Activated CD8-positive, alpha-beta memory T cell treated with anti-CD3 and anti-CD28 coated beads, Interleukin-2, amount 10 ng/mL, durations not matched to agents 7 days and 5 days (primary cell): ENCODE results near the gene TUBG2. TPM values are rescaled to one million over a fixed set of nuclear protein-coding genes. Genes with fewer than 3 reads are reported as not detected.
"Not testable (repeated sequence)": the region's sequence is repeated elsewhere in the genome, so short reads cannot be mapped to it uniquely, and the experiment has no call there.

Experiments used
- ATAC-seq: fragments of 150-1000 bp; cut with Tn5 transposase; one replicate; pipeline ENCODE4 v1.10.0; 2021; ENCODE audit warnings: moderate library complexity
- CTCF ChIA-PET: fragments of 350-600 bp; sonication (Branson Sonifier 250); formaldehyde crosslinking; loops from one replicate; lab custom pipeline; 2021; ENCODE audit warnings: antibody characterized with exemption; lab: Charles Lee
- DNase-seq: peaks from one replicate; pipeline ENCODE4 v3.0.0-alpha.2; 2020
- H3K27ac Mint-ChIP-seq: one replicate; pipeline ENCODE4 v1.8.0; 2021; ENCODE audit warnings: mild to moderate bottlenecking, mixed read lengths
- H3K27me3 Mint-ChIP-seq: one replicate; pipeline ENCODE4 v1.8.0; 2021; ENCODE audit warnings: mixed read lengths
- H3K36me3 Mint-ChIP-seq: one replicate; pipeline ENCODE4 v1.8.0; 2021; ENCODE audit warnings: mild to moderate bottlenecking, mixed read lengths
- H3K4me1 Mint-ChIP-seq: one replicate; pipeline ENCODE4 v1.8.0; 2021; ENCODE audit warnings: mixed read lengths
- H3K4me3 Mint-ChIP-seq: one replicate; pipeline ENCODE4 v1.8.0; 2021; ENCODE audit warnings: mild to moderate bottlenecking, moderate library complexity, mixed read lengths
- H3K9me3 Mint-ChIP-seq: one replicate; pipeline ENCODE4 v1.8.0; 2022; ENCODE audit warnings: low read depth, mixed read lengths
- total RNA-seq, 2 experiments: library from RNA; stranded (reverse); gene quantifications; one replicate each; pipeline ENCODE4 v1.2.3, GENCODE V29; 2021

TUBG2 gene
- total RNA-seq, 2 experiments from 2014 or later = 13.5 to 14.6 TPM

DNA sequence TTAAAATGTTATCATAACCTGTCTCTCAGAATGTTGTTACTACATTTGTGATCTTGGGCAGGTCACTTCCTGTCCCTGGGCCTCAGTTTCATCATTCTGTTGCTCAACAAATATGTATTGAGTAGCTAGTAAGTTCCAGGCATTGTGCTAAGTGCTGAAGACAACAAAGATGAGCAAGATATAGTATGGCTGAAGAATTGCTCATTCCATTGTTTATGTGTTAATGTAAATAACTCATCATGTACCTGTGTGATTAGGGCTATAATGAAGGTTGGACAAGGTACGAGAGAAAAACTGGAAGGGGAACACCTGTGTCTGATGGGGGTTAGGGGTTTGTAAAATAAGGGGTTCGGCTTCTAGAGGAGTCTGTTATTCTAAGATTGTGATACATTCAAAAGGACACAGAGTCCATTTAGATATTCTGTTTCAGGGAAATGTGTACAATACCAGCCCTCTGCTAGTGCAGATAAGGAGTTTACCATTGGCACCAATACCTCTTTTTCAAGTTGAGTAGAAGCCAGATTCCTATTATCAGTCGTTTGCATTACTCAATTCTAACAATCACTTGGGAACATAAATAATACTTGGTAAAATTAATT is 29.6 kb upstream of the TUBG2 start:
- Mint-ChIP-seq H3K36me3 (no peaks in the 10 kb centered on the region), H3K4me3 (no peak overlapping the region), H3K9me3 (no peaks in the 10 kb centered on the region), H3K27me3 (peaks cover 2% of the 10 kb centered on the region), H3K4me1 (no peaks in the 10 kb centered on the region), H3K27ac (no peak overlapping the region)
- ATAC-seq (no peak), DNase-seq (no peak)
- CTCF ChIA-PET = no interaction called here

DNA sequence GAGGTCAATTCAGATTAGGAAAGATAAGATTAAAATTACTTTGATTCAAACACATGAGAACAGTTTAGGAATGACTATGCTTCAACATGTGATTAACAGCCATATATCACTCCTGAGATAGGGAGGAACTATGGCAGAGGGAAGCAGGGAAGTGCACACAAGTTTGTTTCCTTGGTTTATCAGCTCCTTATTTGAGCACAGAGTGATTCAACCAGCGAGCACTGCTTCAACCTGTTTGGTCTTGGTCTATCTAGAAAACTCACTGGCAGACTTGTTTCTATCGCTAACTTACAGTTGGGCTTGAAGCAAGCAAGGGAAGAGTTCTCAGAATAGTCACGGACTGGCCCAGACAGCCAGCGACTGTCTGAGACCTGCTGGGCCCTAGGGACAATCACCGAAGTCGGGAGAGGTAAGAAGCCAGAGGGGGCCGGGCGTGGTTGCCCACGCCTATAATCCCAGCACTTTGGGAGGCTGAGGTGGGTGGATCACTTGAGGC is 26.1 kb upstream of the TUBG2 start:
- Mint-ChIP-seq H3K27me3 (peaks cover 2% of the 10 kb centered on the region), H3K27ac (no peak overlapping the region), H3K4me3 (no peak overlapping the region), H3K4me1 (no peaks in the 10 kb centered on the region), H3K9me3 (no peaks in the 10 kb centered on the region), H3K36me3 (no peaks in the 10 kb centered on the region)
- CTCF ChIA-PET = interaction anchor here (0.7 to 1.6 kb wide), 5 partner anchors 10 to 280 kb away, joined by 3 to 4 read pairs (median 3); no protein-coding TSS in a partner anchor
- ATAC-seq (no peak), DNase-seq (no peak)

DNA sequence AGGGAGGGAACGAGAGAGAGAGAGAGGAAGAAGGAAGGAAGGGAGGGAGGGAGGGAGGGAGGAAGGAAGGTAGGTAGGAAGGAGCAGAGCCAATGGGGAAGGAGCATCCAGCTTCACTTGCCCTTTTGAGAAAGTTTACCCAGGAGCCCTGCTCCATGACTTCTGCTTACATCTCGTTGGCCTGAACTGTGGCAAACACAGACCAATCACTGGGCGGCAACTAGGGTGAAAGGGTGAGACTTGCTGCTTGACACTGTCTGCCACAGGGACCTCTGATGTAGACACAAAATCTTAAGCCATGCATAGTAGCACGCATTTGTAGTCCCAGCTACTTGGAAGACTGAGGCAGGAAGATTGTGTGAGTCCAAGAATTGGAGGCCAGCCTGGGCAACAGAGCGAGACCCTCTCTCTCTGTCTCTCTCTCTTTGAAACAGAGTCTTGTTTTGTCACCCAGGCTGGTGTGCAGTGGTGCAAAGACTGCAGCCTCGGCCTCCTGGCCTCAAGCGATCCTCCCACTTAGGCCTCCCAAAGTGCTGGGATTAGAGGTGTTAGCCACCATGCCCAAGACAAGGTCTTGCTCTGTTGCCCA is 19.5 kb upstream of the TUBG2 start:
- no peak for DNase-seq
- Mint-ChIP-seq H3K4me1 (no peaks in the 10 kb centered on the region), H3K27me3 (peaks cover 17% of the 10 kb centered on the region), H3K27ac (no peak overlapping the region), H3K4me3 (no peak overlapping the region), H3K9me3 (no peaks in the 10 kb centered on the region), H3K36me3 (no peaks in the 10 kb centered on the region)
- CTCF ChIA-PET = no interaction called here
- no peak for ATAC-seq

GRCh38 chr17:42640121-42640520 is 19.0 kb upstream of the TUBG2 start:
- no peak overlapping the region for H3K27ac Mint-ChIP-seq
- ATAC-seq (no peak), DNase-seq (no peak)
- H3K4me1 Mint-ChIP-seq = no peaks in the 10 kb centered on the region
- no peaks in the 10 kb centered on the region for H3K36me3 Mint-ChIP-seq
- CTCF ChIA-PET = no interaction called here
- no peaks in the 10 kb centered on the region for H3K9me3 Mint-ChIP-seq
- H3K4me3 Mint-ChIP-seq = no peak overlapping the region
- peaks cover 17% of the 10 kb centered on the region for H3K27me3 Mint-ChIP-seq

DNA sequence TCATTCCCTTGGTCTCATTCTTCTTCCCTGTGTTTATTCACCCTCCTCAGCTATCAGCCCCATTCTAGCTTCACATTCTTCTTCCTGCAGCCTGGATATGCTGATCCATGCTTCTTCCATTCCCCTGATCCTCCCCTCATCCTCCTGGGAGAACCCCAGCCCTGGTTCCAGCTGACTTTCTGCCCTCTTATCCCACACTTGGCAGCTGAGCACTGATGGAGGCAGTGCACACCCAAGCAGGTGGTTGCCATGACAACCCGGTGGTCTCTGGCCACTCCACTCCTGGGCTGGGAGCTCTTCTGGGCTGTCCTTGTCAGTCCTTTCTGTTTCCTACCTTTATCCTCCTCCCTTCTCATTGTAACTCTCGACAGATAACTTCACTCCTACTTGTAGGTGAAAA is 16.7 kb upstream of the TUBG2 start:
- Mint-ChIP-seq H3K27ac (no peak overlapping the region), H3K4me1 (no peaks in the 10 kb centered on the region), H3K36me3 (no peaks in the 10 kb centered on the region), H3K9me3 (no peaks in the 10 kb centered on the region), H3K27me3 (peaks cover 27% of the 10 kb centered on the region), H3K4me3 (no peak overlapping the region)
- CTCF ChIA-PET = interaction anchor here (0.6 kb wide), 1 partner anchor 144 kb away, joined by 3 read pairs; no protein-coding TSS in a partner anchor
- DNase-seq (no peak), ATAC-seq (no peak)

GRCh38 chr17:42647778-42648177 is 11.3 kb upstream of the TUBG2 start:
- CTCF ChIA-PET = interaction anchor here (0.8 to 1.2 kb wide), 2 partner anchors 40 to 116 kb away, joined by 3 to 4 read pairs; no protein-coding TSS in a partner anchor
- no peak for ATAC-seq
- Mint-ChIP-seq H3K4me1 (peaks cover 7% of the 10 kb centered on the region), H3K27me3 (peaks cover 26% of the 10 kb centered on the region), H3K4me3 (no peak overlapping the region), H3K36me3 (no peaks in the 10 kb centered on the region), H3K27ac (no peak overlapping the region), H3K9me3 (no peaks in the 10 kb centered on the region)
- DNase-seq = no peak

GRCh38 chr17:42651392-42651791 is 7.7 kb upstream of the TUBG2 start:
- CTCF ChIA-PET = interaction anchor here (1.4 kb wide), 1 partner anchor 28 kb away, joined by 3 read pairs; no protein-coding TSS in a partner anchor
- no peaks in the 10 kb centered on the region for H3K9me3 Mint-ChIP-seq
- ATAC-seq (no peak), DNase-seq (no peak)
- no peak overlapping the region for H3K27ac Mint-ChIP-seq
- no peaks in the 10 kb centered on the region for H3K36me3 Mint-ChIP-seq
- no peak overlapping the region for H3K4me3 Mint-ChIP-seq
- peaks cover 17% of the 10 kb centered on the region for H3K4me1 Mint-ChIP-seq
- H3K27me3 Mint-ChIP-seq = peaks cover 32% of the 10 kb centered on the region

DNA sequence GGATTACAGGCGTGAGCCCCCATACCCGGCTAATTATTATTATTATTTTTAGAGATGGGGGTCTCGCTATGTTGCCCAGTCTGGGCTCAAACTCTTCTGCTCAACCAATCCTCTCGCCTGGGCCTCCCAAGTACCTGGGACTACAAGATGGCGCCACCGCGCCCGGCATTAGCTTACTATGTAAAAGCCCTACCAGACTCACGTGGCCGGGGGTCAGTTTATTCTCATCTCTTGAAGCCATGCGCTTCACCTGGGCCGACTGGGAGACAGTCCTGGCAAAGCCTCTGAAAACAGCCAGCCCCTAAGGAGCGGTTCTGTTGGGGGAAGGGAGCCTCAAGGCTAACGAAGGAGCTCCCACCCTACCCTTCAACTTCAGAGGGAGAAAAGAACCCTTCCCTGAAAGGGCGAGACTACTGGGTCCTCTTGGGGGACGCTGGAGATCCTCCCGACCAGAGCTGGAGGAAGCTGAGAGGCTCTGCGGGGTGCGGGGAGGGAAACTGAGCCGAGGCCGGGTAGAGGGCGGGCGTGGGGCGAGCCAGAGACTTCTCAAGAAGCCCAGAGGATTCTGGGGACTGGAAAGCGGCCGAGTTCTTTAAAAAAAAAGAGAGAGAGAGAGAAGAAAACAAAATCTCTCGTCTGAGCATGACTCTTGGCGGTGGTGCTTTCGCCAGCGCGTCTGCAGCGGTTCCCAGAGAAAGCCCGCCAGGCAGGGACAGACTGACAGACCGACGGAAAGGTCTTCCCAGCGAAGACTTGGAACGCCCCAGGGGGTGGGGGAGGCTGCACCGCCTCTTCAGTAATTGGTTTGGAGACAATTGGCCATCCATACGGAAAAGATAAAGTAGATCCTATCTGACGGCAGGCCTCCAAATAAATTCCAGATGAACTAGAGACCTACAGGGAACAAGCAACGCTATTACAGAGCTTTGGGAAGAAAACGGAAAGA is 5.6 kb upstream of the TUBG2 start:
- CTCF ChIA-PET = no interaction called here
- Mint-ChIP-seq H3K9me3 (no peaks in the 10 kb centered on the region), H3K27me3 (peaks cover 32% of the 10 kb centered on the region), H3K4me3 (no peak overlapping the region), H3K4me1 (peaks cover 14% of the 10 kb centered on the region), H3K27ac (no peak overlapping the region), H3K36me3 (peaks cover 3% of the 10 kb centered on the region)
- DNase-seq = no peak
- no peak for ATAC-seq

- no peaks in the 10 kb centered on the region for H3K9me3 Mint-ChIP-seq
Observed at GRCh38 chr17:42655528-42655927, 3.6 kb upstream of the TUBG2 start.

DNA sequence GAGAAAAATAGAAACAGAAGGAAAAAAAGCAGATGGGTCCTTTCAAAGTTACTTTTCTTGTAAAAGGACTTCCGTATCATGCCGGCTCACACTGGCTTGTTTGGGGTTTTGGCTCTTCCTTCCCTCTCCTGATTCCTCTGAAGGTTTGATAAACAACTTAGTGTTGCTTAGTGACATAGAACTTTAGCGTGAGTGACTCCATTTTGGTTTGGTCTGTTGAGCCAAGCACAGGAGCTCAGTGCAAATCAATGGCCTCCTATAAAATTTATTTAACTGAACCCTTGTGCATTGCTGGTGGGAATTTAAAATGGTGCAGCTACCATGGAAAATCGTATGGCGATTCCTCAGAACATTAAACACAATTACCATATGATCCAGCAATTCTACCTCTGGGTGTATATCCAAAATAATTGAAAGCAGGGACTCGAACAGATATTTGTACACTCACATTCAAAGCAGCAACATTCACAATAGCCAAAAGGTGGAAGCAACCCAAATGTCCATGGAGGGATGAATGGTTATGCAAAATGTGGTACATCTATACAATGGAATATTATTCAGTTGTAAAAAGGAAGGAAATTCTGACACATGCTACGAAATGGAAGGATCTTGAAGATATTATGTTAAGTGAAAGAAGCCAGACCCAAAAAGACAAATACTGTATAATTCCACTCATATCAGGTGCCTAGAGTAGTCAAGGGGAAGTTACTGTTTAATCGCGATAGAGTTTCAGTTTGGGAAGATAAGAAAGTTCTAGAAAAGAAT is 1.1 kb upstream of the TUBG2 start:
- ATAC-seq (no peak), DNase-seq (no peak)
- peak overlapping the region; percentile 93 for H3K4me3 Mint-ChIP-seq
- H3K27ac Mint-ChIP-seq = peak overlapping the region; percentile 4
- peaks cover 20% of the 10 kb centered on the region for H3K4me1 Mint-ChIP-seq
- H3K27me3 Mint-ChIP-seq = peaks cover 25% of the 10 kb centered on the region
- H3K36me3 Mint-ChIP-seq = peaks cover 3% of the 10 kb centered on the region
- CTCF ChIA-PET = interaction anchor here (0.7 to 1.7 kb wide), 5 partner anchors 12 to 80 kb away, joined by 3 to 5 read pairs (median 3); no protein-coding TSS in a partner anchor
- no peaks in the 10 kb centered on the region for H3K9me3 Mint-ChIP-seq

More at GRCh38 chr17:42655528-42655927, 3.6 kb upstream of the TUBG2 start:
- no peak for DNase-seq
- no peak for ATAC-seq
- Mint-ChIP-seq H3K27me3 (peaks cover 29% of the 10 kb centered on the region), H3K36me3 (peaks cover 3% of the 10 kb centered on the region), H3K27ac (no peak overlapping the region), H3K4me3 (no peak overlapping the region), H3K4me1 (peaks cover 20% of the 10 kb centered on the region)
- CTCF ChIA-PET = no interaction called here

DNA sequence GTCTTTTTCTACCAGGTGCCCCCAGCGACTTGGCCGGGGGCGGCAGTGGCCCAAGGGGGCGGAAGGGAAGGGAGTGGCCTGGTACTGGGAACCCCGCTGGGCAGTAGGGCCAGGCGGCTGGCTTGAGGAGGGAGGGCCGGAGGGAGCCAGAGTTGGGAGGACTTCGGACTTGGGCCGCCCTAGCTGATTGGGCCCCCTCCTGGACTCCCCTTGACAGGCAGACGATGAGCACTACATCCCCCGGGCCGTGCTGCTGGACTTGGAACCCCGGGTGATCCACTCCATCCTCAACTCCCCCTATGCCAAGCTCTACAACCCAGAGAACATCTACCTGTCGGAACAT is 819 bp downstream of the TUBG2 start:
- peaks cover 18% of the 10 kb centered on the region for H3K4me1 Mint-ChIP-seq
- not testable (repeated sequence) for H3K27ac Mint-ChIP-seq, H3K4me3 Mint-ChIP-seq, DNase-seq, ATAC-seq, H3K36me3 Mint-ChIP-seq, H3K27me3 Mint-ChIP-seq, H3K9me3 Mint-ChIP-seq
- CTCF ChIA-PET = interaction anchor here (1.1 to 1.6 kb wide), 3 partner anchors 14 to 82 kb away, joined by 3 to 5 read pairs (median 5); no protein-coding TSS in a partner anchor

DNA sequence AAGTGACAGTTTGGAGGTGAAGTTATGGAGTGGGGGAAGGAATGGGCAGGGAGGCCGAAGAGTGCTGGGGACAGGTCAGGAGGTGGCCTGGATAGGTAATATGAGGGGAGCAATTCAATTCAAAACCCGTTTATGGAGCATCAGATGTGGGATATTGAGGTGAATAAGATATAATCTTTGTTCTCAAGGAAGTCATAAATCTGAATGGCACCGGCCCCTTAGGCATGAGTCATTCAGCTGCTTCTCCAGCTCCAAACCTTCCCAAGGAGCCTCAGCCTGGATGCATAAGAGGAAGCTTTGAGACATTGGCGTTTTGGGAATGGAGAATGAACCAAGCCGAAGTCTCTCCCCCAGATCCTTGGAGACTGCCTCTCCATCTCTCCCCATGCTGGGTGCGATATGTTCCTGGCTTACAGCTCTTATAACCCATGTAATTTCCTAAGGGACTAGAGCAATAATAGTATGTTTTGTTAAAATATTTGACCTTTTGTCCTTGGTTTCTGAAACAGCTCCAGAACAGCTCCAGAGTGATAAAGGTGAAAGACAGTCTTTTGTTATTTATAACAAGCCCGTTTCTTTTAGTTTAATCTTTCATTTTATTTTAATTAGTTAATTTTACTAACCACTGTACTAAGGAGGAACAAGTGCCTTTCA is 1.7 kb downstream of the TUBG2 start:
- CTCF ChIA-PET = interaction anchor here (1.0 to 1.5 kb wide), 3 partner anchors 8 to 83 kb away, joined by 3 to 5 read pairs (median 3); no protein-coding TSS in a partner anchor
- H3K4me1 Mint-ChIP-seq = peaks cover 15% of the 10 kb centered on the region
- DNase-seq (no peak), ATAC-seq (no peak)
- no peaks in the 10 kb centered on the region for H3K9me3 Mint-ChIP-seq
- H3K36me3 Mint-ChIP-seq = peaks cover 4% of the 10 kb centered on the region
- H3K27me3 Mint-ChIP-seq = peaks cover 5% of the 10 kb centered on the region
- H3K27ac Mint-ChIP-seq = no peak overlapping the region
- no peak overlapping the region for H3K4me3 Mint-ChIP-seq
